Cardiac fibroblast (primary cell): ENCODE measurements around the gene C20orf202.

Source experiments
- DNase-seq, 2 donors: peaks; one replicate each; pipeline versions ENCODE4 v3.0.0 to v3.0.0-alpha.2; 2010; ENCODE audit warnings: low read depth in 2 of 2
- H3K4me3 ChIP-seq, 2 donors: replicated peaks in 1 of 2; 1 replicate in 1 of 2; 2 replicates in 1 of 2; pipeline ENCODE4 v1.5.1; 2011; ENCODE audit warnings: low read depth in 2 of 2, low read length in 2 of 2, mild to moderate bottlenecking in 2 of 2, moderate library complexity in 1 of 2
- TF ChIP-seq, protein P1 (sequence below): IDR thresholded peaks from one replicate; pipeline ENCODE4 v1.5.1; 2011; ENCODE audit warnings: low read depth, mild to moderate bottlenecking, low read length, inconsistent platforms

C20orf202 gene

DNA sequence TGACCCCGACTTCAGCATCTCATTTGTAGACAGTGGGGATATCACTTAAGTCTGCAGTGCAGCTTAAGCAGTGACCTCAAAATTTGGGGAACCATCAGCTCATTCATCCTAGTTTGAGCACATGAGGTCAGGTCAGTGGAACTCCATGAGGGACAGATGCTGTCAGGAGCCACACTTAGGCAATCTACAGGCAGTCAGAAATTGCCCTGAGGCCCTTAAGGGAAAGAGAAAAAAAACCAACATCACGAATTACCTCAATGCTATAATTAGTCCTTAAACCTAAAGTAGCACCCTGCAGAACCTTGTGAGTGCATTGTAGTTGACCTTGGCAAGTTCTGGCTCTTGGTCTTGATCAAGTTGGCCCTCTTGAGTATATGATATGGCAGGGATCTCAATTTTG, 39.6 kb upstream of the C20orf202 start:
- TF ChIP-seq, protein P1, sequence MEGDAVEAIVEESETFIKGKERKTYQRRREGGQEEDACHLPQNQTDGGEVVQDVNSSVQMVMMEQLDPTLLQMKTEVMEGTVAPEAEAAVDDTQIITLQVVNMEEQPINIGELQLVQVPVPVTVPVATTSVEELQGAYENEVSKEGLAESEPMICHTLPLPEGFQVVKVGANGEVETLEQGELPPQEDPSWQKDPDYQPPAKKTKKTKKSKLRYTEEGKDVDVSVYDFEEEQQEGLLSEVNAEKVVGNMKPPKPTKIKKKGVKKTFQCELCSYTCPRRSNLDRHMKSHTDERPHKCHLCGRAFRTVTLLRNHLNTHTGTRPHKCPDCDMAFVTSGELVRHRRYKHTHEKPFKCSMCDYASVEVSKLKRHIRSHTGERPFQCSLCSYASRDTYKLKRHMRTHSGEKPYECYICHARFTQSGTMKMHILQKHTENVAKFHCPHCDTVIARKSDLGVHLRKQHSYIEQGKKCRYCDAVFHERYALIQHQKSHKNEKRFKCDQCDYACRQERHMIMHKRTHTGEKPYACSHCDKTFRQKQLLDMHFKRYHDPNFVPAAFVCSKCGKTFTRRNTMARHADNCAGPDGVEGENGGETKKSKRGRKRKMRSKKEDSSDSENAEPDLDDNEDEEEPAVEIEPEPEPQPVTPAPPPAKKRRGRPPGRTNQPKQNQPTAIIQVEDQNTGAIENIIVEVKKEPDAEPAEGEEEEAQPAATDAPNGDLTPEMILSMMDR: no peak
- no peak for DNase-seq
- no peak overlapping the region for H3K4me3 ChIP-seq

DNA sequence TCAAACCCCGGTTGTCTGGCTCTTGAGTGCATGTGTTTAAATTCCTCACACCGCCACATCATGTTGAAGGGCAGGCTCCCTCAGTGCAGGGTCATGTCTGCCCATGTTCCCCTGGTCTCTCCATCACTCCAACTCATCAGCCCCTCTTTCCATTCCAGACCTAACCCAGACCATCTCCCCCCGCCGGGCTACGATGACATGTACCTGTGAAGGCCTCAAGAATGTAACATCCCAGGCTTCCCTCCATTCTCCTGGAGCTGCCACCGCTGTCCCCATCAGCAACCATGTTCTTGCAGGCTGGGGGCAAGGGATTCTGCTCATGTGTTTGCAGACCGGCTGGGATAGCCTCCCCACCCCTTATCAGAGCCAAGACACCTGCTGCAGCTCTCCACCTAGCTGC, 38.4 kb upstream of the C20orf202 start:
- TF ChIP-seq, protein P1: no peak
- H3K4me3 ChIP-seq: no peak overlapping the region
- no peak for DNase-seq

DNA sequence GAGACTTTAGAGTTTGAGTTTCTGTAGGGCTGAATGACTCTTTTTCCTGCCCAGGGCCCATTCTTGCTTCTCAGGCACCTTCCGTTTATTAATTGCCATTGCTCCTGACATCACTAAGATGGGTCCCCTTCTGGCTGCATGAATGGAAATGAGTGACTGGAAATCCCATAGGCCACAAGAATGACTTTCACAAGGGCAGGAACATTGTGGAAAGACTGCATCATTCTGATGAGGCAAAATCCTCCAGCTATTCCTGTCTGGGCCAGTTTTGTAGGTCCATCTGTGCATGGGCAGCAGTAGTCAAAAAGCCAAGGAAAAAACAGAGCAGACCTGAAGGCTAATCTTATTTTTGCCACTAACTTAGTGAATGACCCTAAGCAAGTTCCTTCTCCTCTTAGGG, 37.7 kb upstream of the C20orf202 start:
- no peak overlapping the region for H3K4me3 ChIP-seq
- TF ChIP-seq, protein P1: no peak
- no peak for DNase-seq

DNA sequence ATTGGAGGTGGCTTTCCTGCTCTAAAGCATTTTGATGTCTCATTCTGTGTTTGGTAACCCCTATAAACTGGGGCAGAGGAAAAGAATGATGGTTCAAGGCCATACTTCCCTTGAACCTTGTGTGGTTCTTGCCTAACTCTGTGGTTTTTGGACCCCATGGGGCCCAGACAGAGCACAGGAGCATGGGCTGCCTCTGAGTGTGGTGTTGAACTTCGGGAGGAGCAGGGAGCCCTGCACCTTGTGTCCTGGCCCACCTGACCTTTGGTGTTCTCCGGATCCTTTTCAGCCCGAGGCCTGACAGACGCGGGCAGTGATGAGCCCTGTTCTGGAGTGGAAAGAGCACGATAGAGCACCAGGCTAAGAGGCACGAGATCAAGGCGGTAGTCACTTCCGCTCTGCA, 37.3 kb upstream of the C20orf202 start:
- TF ChIP-seq, protein P1: no peak
- H3K4me3 ChIP-seq: no peak overlapping the region
- DNase-seq: no peak

DNA sequence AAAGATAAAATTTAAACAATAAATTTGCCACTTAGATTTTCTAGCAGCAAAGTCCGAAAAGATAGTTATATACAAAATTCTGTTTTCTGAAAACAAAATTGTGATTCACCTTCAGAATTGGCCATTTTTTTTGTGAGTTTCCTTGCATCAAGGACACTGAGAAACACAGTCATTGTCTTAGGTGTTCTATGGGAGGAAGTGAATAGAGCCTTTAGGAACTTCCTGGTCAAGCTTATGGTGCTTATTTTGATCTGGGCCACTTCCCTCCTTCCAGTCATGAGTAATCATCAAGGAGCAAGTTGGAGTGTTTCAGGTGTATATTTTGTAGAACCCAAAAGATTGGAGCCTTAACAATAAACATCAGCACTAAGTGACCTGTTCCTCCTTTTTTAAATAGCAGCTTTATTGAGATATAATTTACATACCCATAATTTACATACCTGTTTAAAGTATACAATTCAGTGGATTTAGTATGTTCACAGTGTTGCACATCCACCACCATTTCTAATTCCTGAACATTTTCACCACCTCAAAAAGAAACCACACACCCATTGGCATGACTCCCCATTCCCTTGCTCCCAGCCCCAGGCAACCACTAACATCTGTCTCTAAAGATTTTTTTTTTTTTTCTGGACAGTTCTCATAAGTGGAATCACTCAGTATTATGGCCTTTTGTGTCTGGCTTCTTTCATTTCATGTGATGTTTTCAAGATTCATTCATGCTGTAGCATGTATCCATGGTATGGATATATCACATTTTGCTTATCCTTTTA, 36.1 kb upstream of the C20orf202 start:
- H3K4me3 ChIP-seq: no peak overlapping the region
- peak in 1 of 2 donors; percentile 46 for DNase-seq
- TF ChIP-seq, protein P1: no peak

DNA sequence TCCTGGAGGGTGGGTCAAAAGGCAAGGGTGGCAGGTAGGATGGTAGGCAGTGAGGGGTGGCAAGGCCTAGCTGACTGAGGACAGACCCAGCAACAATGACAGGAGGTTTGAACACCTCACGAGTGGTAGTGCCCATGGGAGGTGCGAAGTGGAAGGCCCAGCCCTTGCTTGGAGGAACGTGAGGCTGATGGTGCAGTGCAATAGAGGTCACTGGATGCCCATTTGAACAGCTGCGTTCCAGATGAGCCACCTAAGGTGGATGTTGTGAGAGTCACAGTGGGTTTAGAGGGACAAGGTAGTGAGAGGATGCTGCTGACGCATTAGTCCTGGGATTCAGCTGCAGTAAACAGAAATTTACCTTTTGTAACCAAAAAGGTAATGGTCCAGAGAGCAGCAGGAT, 34.0 kb upstream of the C20orf202 start:
- DNase-seq: no peak
- no peak overlapping the region for H3K4me3 ChIP-seq
- TF ChIP-seq, protein P1: no peak
